ENCODE results near the gene CBLB.

The CBLB gene

GRCh38 chr3:105772635-105773034 is 96.2 kb downstream of the CBLB start:
- no peak for TF ChIP-seq CTCF (conservative IDR thresholded peaks at IDR 0.05; ENCODE audit: low read length)
- no peak for DNase-seq (ENCODE audit: low read depth)

GRCh38 chr3:105771392-105771791 is 97.4 kb downstream of the CBLB start:
- TF ChIP-seq CTCF (conservative IDR thresholded peaks at IDR 0.05; ENCODE audit: low read length), result no peak
- H3K4me3 ChIP-seq (ENCODE audit: low read length), result no peak overlapping the region
- DNase-seq (ENCODE audit: low read depth), result no peak

More at GRCh38 chr3:105772635-105773034, 96.2 kb downstream of the CBLB start:
- H3K4me3 ChIP-seq (ENCODE audit: low read length), result no peak overlapping the region

- no peak for TF ChIP-seq CTCF (conservative IDR thresholded peaks at IDR 0.05; ENCODE audit: low read length)
- no peak for DNase-seq (ENCODE audit: low read depth)
- H3K4me3 ChIP-seq (ENCODE audit: low read length), result no peak overlapping the region
Measured at GRCh38 chr3:105770410-105770809, 98.4 kb downstream of the CBLB start.

GRCh38 chr3:105767776-105768175 is 101.0 kb downstream of the CBLB start:
- TF ChIP-seq CTCF (conservative IDR thresholded peaks at IDR 0.05; ENCODE audit: low read length), result no peak
- no peak overlapping the region for H3K4me3 ChIP-seq (ENCODE audit: low read length)
- no peak for DNase-seq (ENCODE audit: low read depth)

- DNase-seq (ENCODE audit: low read depth), result no peak
- no peak overlapping the region for H3K4me3 ChIP-seq (ENCODE audit: low read length)
- no peak for TF ChIP-seq CTCF (conservative IDR thresholded peaks at IDR 0.05; ENCODE audit: low read length)
Measured at GRCh38 chr3:105767216-105767615, 101.6 kb downstream of the CBLB start.

- no peak overlapping the region for H3K4me3 ChIP-seq (ENCODE audit: low read length)
- DNase-seq (ENCODE audit: low read depth), result no peak
- TF ChIP-seq CTCF (conservative IDR thresholded peaks at IDR 0.05; ENCODE audit: low read length), result no peak
Measured at GRCh38 chr3:105765308-105765639, 103.5 kb downstream of the CBLB start.

- no peak overlapping the region for H3K4me3 ChIP-seq (ENCODE audit: low read length)
- TF ChIP-seq CTCF (conservative IDR thresholded peaks at IDR 0.05; ENCODE audit: low read length), result no peak
- no peak for DNase-seq (ENCODE audit: low read depth)
Measured at GRCh38 chr3:105764378-105765307, 104.2 kb downstream of the CBLB start.
